GM23338 (cell line): Measurements from ENCODE around the gene RAD18. TPM values are rescaled to one million over a fixed set of nuclear protein-coding genes. Genes with fewer than 3 reads are reported as not detected.

ENCODE experiments used
- CREB1 ChIP-seq: fragments of 250-450 bp; sonication (Bioruptor Pico); IDR thresholded peaks from 2 replicates; pipeline ENCODE4 v1.5.0; 2020; ENCODE audit warnings: low read depth, mild to moderate bottlenecking, moderate library complexity
- CTCF ChIP-seq, 2 experiments: fragments of 200-600 bp in 1 of 2; sonication (generic) in 1 of 2; conservative IDR thresholded peaks; 2 replicates each; pipeline versions ENCODE4 v1.5.1 to v1.6.1; 2016 to 2017; ENCODE audit warnings: antibody characterized with exemption in 2 of 2, low read depth in 2 of 2, mild to moderate bottlenecking in 2 of 2, moderate library complexity in 1 of 2
- ETS1 ChIP-seq: IDR thresholded peaks from 2 replicates; pipeline ENCODE4 v1.6.1; 2016; ENCODE audit warnings: antibody characterized with exemption
- EZH2 ChIP-seq: fragments of 200-600 bp; sonication (generic); IDR thresholded peaks from one replicate; pipeline ENCODE4 v1.8.0; 2017; ENCODE audit warnings: antibody characterized with exemption, mild to moderate bottlenecking, low read depth; ENCODE audit not compliant: unreplicated experiment
- EZH2phosphoT487 ChIP-seq: fragments of 200-600 bp; sonication (generic); IDR thresholded peaks from one replicate; pipeline ENCODE4 v1.8.1; 2018; ENCODE audit warnings: antibody characterized with exemption; ENCODE audit not compliant: unreplicated experiment
- JUNB ChIP-seq: IDR thresholded peaks from one replicate; pipeline ENCODE4 v1.6.1; 2016; ENCODE audit warnings: antibody characterized with exemption; ENCODE audit not compliant: unreplicated experiment
- STAT1 ChIP-seq: IDR thresholded peaks from one replicate; pipeline ENCODE4 v1.6.1; 2016; ENCODE audit warnings: antibody characterized with exemption; ENCODE audit not compliant: unreplicated experiment
- ZNF462 ChIP-seq: fragments of 250-450 bp; sonication (Bioruptor Pico); IDR thresholded peaks from 2 replicates; pipeline ENCODE4 v1.5.0; 2020; ENCODE audit warnings: mild to moderate bottlenecking, moderate library complexity
- polyA plus RNA-seq: library from polyadenylated mRNA; unstranded; fragments of >200 nt; fragmentation: Nextera tagmentation; extraction: Ambion mirVana; gene quantifications from 2 replicates; pipeline ENCODE4 v1.2.1, GENCODE V29; 2016
- total RNA-seq: library from RNA; depleted of rRNA; stranded (reverse); fragments of >200 nt; shearing (Covaris generic); gene quantifications from 2 replicates; pipeline ENCODE4 v1.2.3, GENCODE V29; 2014

The RAD18 gene
- total and polyA plus RNA-seq, 2 experiments from 2014 or later = 25.4 to 40.1 TPM

- TF ChIP-seq ZNF462 (CRISPR knock-in tag) (no peak), JUNB (no peak), STAT1 (no peak), EZH2 (no peak), ETS1 (no peak), CTCF (conservative IDR thresholded peaks at IDR 0.05; ENCODE audit: low read depth in 2 of 2) (no peak), EZH2phosphoT487 (no peak), CREB1 (CRISPR knock-in tag) (no peak)
Measured at GRCh38 chr3:8990266-8991215, 27.3 kb upstream of the RAD18 start (continued).
